GM12892 (cell line): ENCODE results near the gene CYP2S1.
"Not testable (repeated sequence)": the region's sequence is repeated elsewhere in the genome, so short reads cannot be mapped to it uniquely, and the experiment has no call there.

ENCODE experiments used
- DNase-seq: peaks from one replicate; pipeline ENCODE4 v3.0.0; 2011; ENCODE audit not compliant: insufficient read length
- FAIRE-seq: peaks from 2 replicates; lab custom pipeline; 2011; peaks lifted over from hg19 to GRCh38; lab: Jason Lieb, UNC
- POLR2A ChIP-seq: IDR thresholded peaks from 2 replicates; pipeline ENCODE4 v1.6.1; 2011; ENCODE audit warnings: low read depth, low read length, control low read depth
- POLR2AphosphoS5 ChIP-seq: IDR thresholded peaks from 2 replicates; pipeline ENCODE4 v1.6.1; 2011; ENCODE audit warnings: low read depth, low read length, control low read depth
- TAF1 ChIP-seq: IDR thresholded peaks from 2 replicates; pipeline ENCODE4 v1.6.1; 2011; ENCODE audit warnings: low read depth, mild to moderate bottlenecking, control low read depth, low read length, borderline replicate concordance

The CYP2S1 gene

DNA sequence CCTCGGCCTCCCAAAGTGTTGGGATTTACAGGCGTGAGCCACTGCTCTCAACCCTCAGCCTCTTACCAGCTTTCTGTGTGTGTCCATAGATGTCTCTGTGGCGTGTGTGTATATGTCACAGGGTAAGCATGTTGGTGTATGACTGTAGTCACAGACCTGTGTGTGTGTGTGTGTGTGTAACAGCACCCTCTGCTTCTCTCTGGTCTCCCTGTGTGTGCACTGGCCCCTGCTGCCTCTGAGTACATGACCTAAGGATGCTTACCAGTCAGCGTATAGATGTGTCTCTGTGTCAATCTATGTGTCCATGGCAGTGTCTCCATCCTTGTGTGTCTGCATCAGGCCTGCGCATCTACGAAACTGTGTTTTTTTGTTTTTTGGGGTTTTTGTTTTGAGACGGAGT is 31.6 kb downstream of the CYP2S1 start:
- FAIRE-seq (no peak), DNase-seq (no peak)
- TF ChIP-seq POLR2A (no peak), TAF1 (no peak)

DNA sequence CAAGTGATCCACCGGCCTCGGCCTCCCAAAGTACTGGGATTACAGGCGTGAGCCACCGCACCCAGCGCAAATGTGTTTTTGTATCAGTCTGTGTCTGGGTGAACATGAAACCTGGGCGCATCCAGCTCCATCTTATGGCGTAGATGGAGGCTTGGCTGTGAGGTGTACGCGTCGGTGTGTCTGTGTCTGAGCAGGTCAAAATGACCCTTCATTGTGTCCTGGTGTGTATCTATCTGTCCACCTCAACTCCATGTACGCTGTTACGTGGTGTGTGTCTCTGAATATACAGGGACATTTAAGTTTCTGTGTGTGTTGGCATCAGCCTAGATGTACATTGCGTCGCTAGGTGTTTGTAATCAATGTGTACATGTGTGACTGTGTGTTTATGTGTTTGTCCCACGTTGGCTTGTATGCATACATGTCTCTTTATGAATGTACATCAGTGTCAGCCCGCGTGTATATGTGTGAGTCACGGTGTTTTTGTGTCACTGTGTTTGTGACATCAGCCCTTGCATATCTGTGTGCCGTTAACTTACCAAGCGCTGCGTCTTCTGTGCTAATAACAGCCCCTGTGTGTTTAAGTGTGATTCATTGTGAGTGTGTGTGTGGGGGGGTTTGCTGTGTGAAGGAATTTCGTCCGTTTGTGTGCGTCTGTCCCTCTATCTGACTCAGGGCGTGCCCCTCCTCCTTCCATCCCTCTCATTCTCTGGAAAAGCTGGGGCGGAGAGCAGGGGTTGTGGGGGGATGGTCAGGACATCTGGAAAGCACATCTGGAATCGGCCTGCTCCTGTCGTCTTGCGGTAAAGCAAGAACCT is 32.4 kb downstream of the CYP2S1 start:
- FAIRE-seq: no peak
- DNase-seq: no peak
- no peak for TF ChIP-seq POLR2AphosphoS5
- TF ChIP-seq POLR2A: no peak
- no peak for TF ChIP-seq TAF1

DNA sequence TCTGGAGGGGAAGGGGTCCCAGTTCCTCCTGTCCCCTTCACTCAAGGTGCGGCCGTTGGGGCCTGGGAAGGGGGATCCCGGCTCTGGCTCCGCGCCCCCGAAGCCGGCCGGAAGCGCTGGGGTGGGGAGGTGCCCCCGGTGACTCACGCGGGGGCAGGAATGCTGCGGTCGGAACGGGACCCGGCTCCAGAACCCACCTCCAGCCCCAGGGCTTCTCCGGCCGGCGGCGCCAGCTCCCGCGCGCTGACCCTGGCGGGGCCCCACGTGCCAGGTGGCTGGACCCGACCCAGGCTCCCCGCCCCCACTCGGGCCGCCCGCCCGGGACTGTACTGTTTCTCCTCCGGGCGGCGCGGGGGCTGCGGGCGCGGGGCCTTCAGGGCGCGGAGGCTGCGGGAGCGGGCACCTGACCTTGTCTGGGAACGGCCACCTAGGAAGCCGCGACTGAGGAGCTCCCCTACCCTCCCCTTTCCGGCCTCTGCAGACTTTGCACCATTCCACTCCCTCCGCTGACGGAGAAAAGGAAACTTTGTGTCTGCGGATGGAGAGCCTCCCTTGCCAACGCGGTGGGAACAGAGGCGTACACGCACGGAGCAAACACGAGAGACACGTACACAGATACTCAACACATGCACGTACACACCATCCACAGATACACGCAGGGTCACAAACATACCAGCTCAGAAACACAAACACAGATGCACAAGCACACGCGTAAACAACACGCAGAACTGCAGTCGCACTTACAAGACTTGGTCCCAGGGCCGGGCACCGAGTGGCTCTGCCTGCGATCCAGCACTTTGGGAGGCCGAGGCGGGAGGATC is 33.2 kb downstream of the CYP2S1 start:
- TF ChIP-seq TAF1 (no peak), POLR2AphosphoS5 (no peak), POLR2A (no peak)
- FAIRE-seq: no peak
- DNase-seq: no peak

DNA sequence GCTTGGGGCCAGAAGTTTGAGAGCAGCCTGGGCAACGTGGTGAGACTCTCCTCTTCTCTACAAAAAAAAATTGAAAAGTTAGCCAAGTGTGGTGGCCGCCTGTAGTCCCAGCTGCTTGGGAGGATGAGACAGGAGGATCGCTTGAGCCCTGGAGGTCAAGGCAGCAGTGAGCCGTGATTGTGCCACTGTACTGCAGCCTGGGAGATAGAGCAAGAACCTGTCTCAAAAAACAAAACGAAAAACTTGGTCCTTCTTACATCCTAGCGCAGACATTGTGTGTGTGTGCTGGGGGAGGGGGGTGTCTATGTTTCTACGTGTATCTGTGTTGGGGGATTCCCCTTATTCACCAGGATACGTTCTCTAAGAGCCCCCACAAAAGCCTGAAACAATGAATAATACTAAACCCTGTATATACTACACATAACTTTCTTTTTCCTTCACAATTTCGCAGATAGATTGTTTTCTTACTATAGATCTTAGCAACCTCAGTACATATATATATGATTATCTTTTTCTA is 33.9 kb downstream of the CYP2S1 start:
- TF ChIP-seq TAF1: no peak
- TF ChIP-seq POLR2AphosphoS5: no peak
- TF ChIP-seq POLR2A: no peak
- FAIRE-seq (no peak), DNase-seq (no peak)

DNA sequence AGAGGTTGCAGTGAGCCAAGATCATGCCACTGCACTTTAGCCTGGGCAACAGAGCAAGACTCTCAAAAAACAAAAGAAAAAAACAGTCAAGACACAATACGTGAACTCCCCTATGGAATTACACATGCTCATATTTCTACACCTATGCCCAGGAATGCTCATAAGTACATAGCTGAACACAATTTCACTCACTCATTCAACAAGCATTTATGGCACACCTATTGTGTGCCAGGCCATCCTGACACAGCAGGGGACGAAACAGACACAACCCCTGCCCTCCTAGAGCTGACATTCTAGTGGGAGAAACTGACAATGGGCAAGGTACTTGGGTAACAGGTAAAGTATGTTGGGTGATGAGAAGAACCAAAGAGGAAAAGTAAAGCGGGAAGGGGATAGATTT is 35.5 kb downstream of the CYP2S1 start:
- no peak for TF ChIP-seq POLR2A
- no peak for DNase-seq
- FAIRE-seq: no peak

DNA sequence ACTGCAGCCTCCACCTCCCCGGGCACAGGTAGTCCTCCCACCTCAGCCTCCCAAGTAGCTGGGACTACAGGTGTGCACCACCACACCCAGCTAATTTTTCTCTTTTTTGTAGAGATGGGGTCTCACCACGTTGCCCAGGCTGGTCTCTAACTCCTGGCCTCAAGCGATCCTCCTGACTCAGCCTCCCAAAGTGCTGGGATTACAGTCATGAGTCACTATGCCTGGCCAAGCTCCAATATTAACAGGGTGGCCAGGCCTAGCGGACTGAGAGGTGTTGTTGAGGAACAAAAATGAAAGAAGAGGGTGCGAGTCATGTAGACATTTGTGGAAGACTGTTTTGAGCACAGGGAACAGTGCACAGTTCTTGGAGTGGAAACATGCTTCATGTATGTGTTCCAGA is 36.3 kb downstream of the CYP2S1 start:
- FAIRE-seq, DNase-seq: not testable (repeated sequence)

DNA sequence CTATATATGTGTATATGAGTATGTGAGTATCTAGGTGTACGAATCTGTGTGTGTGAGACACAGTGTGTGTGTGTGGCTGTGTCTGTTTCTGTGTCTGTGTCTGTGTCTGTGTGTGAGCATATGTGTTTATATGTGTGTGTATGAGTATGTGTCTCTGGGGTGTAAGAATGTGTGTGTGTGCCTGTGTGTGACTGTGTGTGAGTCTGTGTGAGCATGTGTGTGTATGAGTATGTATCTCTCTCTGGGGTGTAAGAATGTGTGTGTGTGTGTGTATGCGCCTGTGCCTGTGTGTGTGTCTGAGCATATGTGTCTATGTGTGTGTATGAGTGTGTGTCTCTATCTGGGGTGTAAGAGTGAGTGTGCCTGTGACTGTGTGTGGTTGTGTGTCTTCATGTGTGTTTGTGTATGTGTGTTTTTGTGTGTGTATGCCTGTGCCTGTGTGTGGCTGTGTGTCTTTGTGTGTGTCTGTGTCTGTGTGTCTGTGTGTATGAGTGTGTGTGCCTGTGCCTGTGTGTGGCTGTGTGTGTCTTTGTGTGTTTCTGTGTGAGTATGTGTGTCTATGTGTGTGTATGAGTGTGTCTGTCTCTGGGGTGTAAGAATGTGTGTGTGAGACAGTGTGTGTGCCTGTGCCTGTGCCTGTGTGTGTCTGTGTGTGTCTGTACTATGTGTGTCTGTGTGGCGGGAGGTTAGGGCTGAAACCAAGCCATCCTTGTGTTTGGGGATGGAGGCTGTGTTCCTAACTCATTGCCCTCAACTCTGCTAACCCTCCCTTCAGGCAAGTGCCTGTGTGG is 37.2 kb downstream of the CYP2S1 start:
- no peak for DNase-seq
- FAIRE-seq: no peak
- TF ChIP-seq POLR2A (no peak), POLR2AphosphoS5 (no peak), TAF1 (no peak)

DNA sequence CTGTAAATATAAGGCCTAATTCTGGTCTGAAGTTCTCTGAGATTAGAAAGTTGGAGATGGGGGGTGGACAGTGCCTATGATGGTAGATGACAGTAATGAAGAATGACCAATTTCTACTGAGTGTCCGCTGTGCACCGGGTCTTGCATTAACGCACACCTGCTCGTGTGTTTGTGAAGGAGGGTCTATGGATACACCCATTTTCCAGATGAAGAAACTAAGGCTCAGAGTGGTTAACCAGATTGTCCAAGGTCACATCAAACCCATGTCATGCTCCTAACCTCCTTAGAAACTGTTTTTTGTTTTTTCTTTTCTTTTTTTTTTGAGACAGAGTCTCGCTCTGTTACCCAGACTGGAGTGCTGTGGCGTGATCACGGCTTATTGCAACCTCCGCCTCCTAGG is 39.7 kb downstream of the CYP2S1 start:
- FAIRE-seq (no peak), DNase-seq (no peak)
- TF ChIP-seq POLR2AphosphoS5: no peak
- no peak for TF ChIP-seq TAF1
- TF ChIP-seq POLR2A: no peak

DNA sequence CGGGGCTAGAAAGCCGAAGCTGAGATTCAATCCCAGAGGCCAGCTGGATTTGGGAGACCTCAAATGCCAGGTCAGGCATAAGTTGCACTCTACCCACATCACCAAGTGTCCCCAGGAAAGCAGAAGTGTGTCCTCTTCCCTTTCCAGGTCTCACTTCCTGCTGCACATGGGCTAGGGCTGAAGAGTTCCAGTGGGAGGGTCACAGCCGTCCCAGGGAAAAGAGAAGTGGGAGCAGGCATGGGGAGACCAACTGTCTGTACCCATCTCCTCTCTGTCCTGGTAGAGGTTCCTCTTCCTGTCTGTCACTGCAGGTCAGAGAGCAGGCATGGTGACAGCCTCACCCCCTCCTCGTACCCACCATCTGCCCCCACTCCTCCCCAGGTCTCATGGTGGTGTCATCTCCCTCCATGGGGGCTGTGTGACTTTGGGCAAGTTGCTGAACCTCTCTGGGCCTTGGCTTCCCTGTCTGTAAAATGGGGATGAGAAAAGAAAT is 40.8 kb downstream of the CYP2S1 start:
- no peak for DNase-seq
- no peak for TF ChIP-seq POLR2AphosphoS5
- TF ChIP-seq POLR2A: no peak
- no peak for TF ChIP-seq TAF1
- FAIRE-seq: no peak

DNA sequence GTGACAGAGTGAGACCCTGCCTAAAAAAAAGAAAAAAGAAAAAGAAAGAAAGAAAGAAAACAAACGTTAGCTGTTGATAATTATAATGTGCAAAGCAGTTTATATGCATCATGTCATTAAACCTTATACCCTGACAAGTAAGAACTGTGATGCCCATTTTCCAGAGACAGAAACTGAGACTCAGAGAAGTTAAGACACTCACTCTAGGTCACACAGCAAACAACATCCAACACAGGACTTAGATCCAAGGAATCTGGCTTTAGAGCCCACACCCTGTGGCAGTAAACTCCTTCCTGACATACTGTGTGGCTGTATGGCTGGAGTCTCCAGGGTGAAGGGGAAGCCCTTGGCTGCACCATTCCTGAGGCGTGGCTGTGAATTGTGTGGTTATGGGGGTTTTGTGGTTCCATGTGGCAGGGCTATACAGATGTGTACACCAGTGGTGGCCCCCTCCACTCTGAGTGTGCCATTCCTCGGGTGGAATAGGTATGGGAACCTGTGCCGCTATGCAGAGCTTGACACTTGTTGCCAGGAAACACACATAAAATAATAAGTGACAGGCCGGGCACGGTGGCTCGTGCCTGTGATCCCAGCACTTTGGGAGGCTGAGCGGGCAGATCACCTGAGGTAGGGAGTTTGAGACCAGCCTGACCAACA is 41.6 kb downstream of the CYP2S1 start:
- no peak for TF ChIP-seq POLR2AphosphoS5
- no peak for TF ChIP-seq TAF1
- no peak for TF ChIP-seq POLR2A
- FAIRE-seq (no peak), DNase-seq (no peak)

DNA sequence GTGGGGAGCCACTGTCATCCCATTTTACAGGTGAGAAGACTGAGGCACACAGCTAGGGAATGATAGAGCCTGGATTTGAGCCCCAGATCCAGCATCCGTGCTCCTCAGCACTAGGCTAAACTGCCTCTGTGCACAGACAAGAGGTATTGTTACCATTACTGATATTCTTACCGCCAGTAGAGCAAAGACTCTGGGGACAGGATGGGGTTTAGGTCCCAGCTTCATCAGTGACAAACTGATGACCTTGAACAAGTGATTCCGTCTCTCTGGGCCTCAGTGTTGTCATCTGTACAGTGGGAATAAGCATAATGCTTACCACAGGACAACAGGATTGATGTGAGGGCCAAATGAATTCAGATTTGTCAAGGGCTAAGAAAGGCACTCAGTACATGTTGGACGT is 42.5 kb downstream of the CYP2S1 start:
- TF ChIP-seq POLR2AphosphoS5 (no peak), POLR2A (no peak), TAF1 (no peak)
- no peak for DNase-seq
- no peak for FAIRE-seq
